HepG2 (cell line): ENCODE results near the gene RNF40. TPM values are rescaled to one million over a fixed set of nuclear protein-coding genes. Genes with fewer than 3 reads are reported as not detected.

ENCODE experiments used
- ATAC-seq: fragments of 200-7000 bp; cut with Tn5 transposase; 3 replicates; pipeline ENCODE4 v1.9.1; 2020; ENCODE audit warnings: mild to moderate bottlenecking, moderate library complexity
- BruUV-seq: library from RNA; stranded (reverse); fragments of 400-500 nt; replicated peaks from 2 replicates; lab custom pipeline; 2021; lab: Mats Ljungman, UMichigan
- CTCF ChIA-PET: fragments of 300-600 bp; formaldehyde crosslinking; extraction: SDS; loops from one replicate; lab custom pipeline; 2021; ENCODE audit warnings: low total read pairs, inconsistent platforms, low intra/inter-chr PET ratio; lab: Yijun Ruan, JAX
- POLR2A ChIA-PET: fragments of 350-600 bp; sonication (Branson Sonifier 250); formaldehyde crosslinking; loops from one replicate; lab custom pipeline; 2020; ENCODE audit warnings: antibody characterized with exemption, inconsistent platforms; lab: Yijun Ruan, JAX
- DNase-seq: peaks from one replicate; pipeline ENCODE4 v3.0.0-alpha.2; 2015; ENCODE audit warnings: low spot score
- FAIRE-seq: peaks from 3 replicates; lab custom pipeline; 2011; peaks lifted over from hg19 to GRCh38; lab: Jason Lieb, UNC
- H2AFZ ChIP-seq: one replicate; pipeline ENCODE4 v1.6.1; 2011; ENCODE audit warnings: low read length, inconsistent platforms
- H3K27ac ChIP-seq: fragments of 300-600 bp; 3 replicates; pipeline ENCODE4 v1.8.0; 2011; ENCODE audit warnings: mixed run types, mild to moderate bottlenecking, mixed read lengths, low read length, inconsistent platforms; ENCODE audit not compliant: insufficient read depth; ENCODE audit errors: extremely low read length
- H3K27me3 ChIP-seq, 2 experiments: fragments of 200-600 bp in 1 of 2; 2 replicates in 1 of 2; 3 replicates in 1 of 2; pipeline versions ENCODE4 v1.6.0 to v1.8.0; 2011; ENCODE audit warnings: low read length in 2 of 2, mild to moderate bottlenecking in 2 of 2, moderate library complexity in 2 of 2, inconsistent platforms in 1 of 2; ENCODE audit not compliant: insufficient read depth in 2 of 2, control insufficient read depth in 1 of 2
- H3K36me3 ChIP-seq, 2 experiments: fragments of 200-600 bp in 1 of 2; replicated peaks in 1 of 2; 2 replicates in 1 of 2; 3 replicates in 1 of 2; pipeline versions ENCODE4 v1.5.1 to v1.8.0; 2011; ENCODE audit warnings: low read length in 2 of 2, inconsistent platforms in 1 of 2; ENCODE audit not compliant: insufficient read depth in 2 of 2, control insufficient read depth in 1 of 2
- H3K4me1 ChIP-seq: 2 replicates; pipeline ENCODE4 v1.5.1; 2012; ENCODE audit warnings: low read length, inconsistent platforms; ENCODE audit not compliant: insufficient read depth
- H3K4me2 ChIP-seq: 2 replicates; pipeline ENCODE4 v1.6.0; 2011; ENCODE audit warnings: low read depth, low read length, inconsistent platforms
- H3K4me3 ChIP-seq, 3 experiments: fragments of 200-600 bp in 1 of 3; sonication (generic), shearing (Covaris generic) in 1 of 3; replicated peaks in 1 of 3; 2 replicates each; pipeline ENCODE4 v1.5.1; 2011 to 2016; ENCODE audit warnings: low read length in 3 of 3, inconsistent platforms in 2 of 3, low read depth in 2 of 3, mild to moderate bottlenecking in 2 of 3, control low read depth in 1 of 3, mixed read lengths in 1 of 3; ENCODE audit not compliant: insufficient read depth in 1 of 3
- H3K79me2 ChIP-seq: one replicate; pipeline ENCODE4 v1.6.1; 2011; ENCODE audit warnings: low read length, inconsistent platforms; ENCODE audit not compliant: insufficient read depth
- H3K9ac ChIP-seq: 2 replicates; pipeline ENCODE4 v1.6.0; 2011; ENCODE audit warnings: mild to moderate bottlenecking, low read depth, low read length, inconsistent platforms; ENCODE audit not compliant: insufficient read depth
- H3K9me3 ChIP-seq: 2 replicates; pipeline ENCODE4 v1.5.1; 2012; ENCODE audit warnings: mild to moderate bottlenecking, low read length
- H4K20me1 ChIP-seq: 2 replicates; pipeline ENCODE4 v1.6.0; 2011; ENCODE audit warnings: inconsistent platforms, mild to moderate bottlenecking, low read length, moderate library complexity; ENCODE audit not compliant: insufficient read depth
- AGO2 ChIP-seq: fragments of 200-400 bp; formaldehyde crosslinking; optimal IDR thresholded peaks from 2 replicates; pipeline ENCODE3; 2017; ENCODE audit warnings: mild to moderate bottlenecking, low read depth, low read length, moderate library complexity
- YEATS2 ChIP-seq: sonication (generic); formaldehyde crosslinking; IDR thresholded peaks from 2 replicates; pipeline ENCODE4 v1.4.0; 2020; ENCODE audit warnings: missing genetic modification reagents, borderline replicate concordance
- ZBTB8A ChIP-seq: sonication (generic); formaldehyde crosslinking; IDR thresholded peaks from 2 replicates; pipeline ENCODE4 v1.4.0; 2020; ENCODE audit warnings: mild to moderate bottlenecking, low read depth, missing genetic modification reagents, borderline replicate concordance
- ZNF251 ChIP-seq: sonication (generic); formaldehyde crosslinking; IDR thresholded peaks from 2 replicates; pipeline ENCODE4 v1.9.0; 2021; ENCODE audit warnings: mild to moderate bottlenecking, missing genetic modification reagents
- ZNF260 ChIP-seq: sonication (generic); formaldehyde crosslinking; IDR thresholded peaks from 2 replicates; pipeline ENCODE4 v1.4.0; 2020; ENCODE audit warnings: missing genetic modification reagents, low read depth, mild to moderate bottlenecking, borderline replicate concordance
- ZNF609 ChIP-seq: sonication (generic); formaldehyde crosslinking; IDR thresholded peaks from 2 replicates; pipeline ENCODE4 v1.4.0; 2020; ENCODE audit warnings: mild to moderate bottlenecking, missing genetic modification reagents, borderline replicate concordance
- WGBS: methylation state at CpG from one replicate; pipeline ENCODE4 v1.1.6; 2017; ENCODE audit warnings: low lambda C conversion rate; 5-methylcytosine and 5-hydroxymethylcytosine counted together
- in situ Hi-C: cut with HindIII; loops from 2 replicates; pipeline ENCODE4 v1.10.0; 2017; ENCODE audit warnings: low pct_unique_long_range_greater_than_20kb; ENCODE audit not compliant: extremely low pct_ligation_motif_present
- intact Hi-C: fragments of 100-400 bp; cut with micrococcal nuclease; formaldehyde crosslinking; loops from one replicate; pipeline ENCODE4 v1.10.0; 2022; ENCODE audit not compliant: unreplicated experiment
- polyA plus RNA-seq, 8 experiments: library from polyadenylated mRNA; depleted of rRNA in 3 of 8; stranded (reverse) in 7 of 8; unstranded in 1 of 8; fragments of >200 nt; fragmentation: Illumina TruSeq in 4 of 8; extraction: Trizol in 4 of 8; gene quantifications; 2 replicates each; pipeline versions ENCODE4 v1.2.1 to v1.2.3, GENCODE V29; 2011 to 2016; ENCODE audit warnings: low read depth in 4 of 8, missing spikeins in 1 of 8, mixed read lengths in 1 of 8; ENCODE audit not compliant: insufficient read depth in 1 of 8
- total RNA-seq, 5 experiments: library from RNA; depleted of rRNA; stranded (reverse); fragments of >200 nt; fragmentation: Illumina TruSeq; extraction: Trizol; gene quantifications; 2 replicates each; pipeline ENCODE4 v1.2.3, GENCODE V29; 2016; ENCODE audit warnings: low read depth in 1 of 5
- TF ChIP-seq, protein P1 (sequence below): sonication (generic); formaldehyde crosslinking; IDR thresholded peaks from 2 replicates; pipeline ENCODE4 v1.8.0; 2022; ENCODE audit warnings: mild to moderate bottlenecking, missing genetic modification reagents, borderline replicate concordance

RNF40 gene
- total and polyA plus RNA-seq, 2 of the 13 experiments (the other 11 are each of a cell fraction or from before 2014, with no cell fraction given), result 84.0 to 85.6 TPM

GRCh38 chr16:30756781-30757100, 5.4 kb upstream of the RNF40 start:
- Histone ChIP-seq H3K27me3 (no peaks in the 10 kb centered on the region), H3K4me1 (peaks cover 11% of the 10 kb centered on the region), H3K36me3 (peaks cover 13 to 40% of the 10 kb centered on the region in 2 experiments), H2AFZ (no peak overlapping the region), H3K9me3 (no peaks in the 10 kb centered on the region), H3K79me2 (no peaks in the 10 kb centered on the region), H4K20me1 (no peaks in the 10 kb centered on the region), H3K4me2 (no peak overlapping the region), H3K9ac (no peak overlapping the region), H3K27ac (no peak overlapping the region), H3K4me3 (no peak overlapping the region)
- in situ Hi-C loops, result no loop called here
- FAIRE-seq, result no peak
- POLR2A ChIA-PET, result interaction anchor here (3.4 kb wide), 1 partner anchor 8 kb away, joined by 15 read pairs; the partner anchor contains the start of gene PHKG2
- BruUV-seq, result no TSS peak
- ATAC-seq, result no peak
- CTCF ChIA-PET, result no interaction called here
- no peak for DNase-seq
- intact Hi-C loops, result no loop called here
- WGBS, result 94% methylated on average over 13 of the region's 13 CpGs
- no peak for TF ChIP-seq ZBTB8A (CRISPR knock-in tag)
- TF ChIP-seq AGO2, result peak; percentile 45

DNA sequence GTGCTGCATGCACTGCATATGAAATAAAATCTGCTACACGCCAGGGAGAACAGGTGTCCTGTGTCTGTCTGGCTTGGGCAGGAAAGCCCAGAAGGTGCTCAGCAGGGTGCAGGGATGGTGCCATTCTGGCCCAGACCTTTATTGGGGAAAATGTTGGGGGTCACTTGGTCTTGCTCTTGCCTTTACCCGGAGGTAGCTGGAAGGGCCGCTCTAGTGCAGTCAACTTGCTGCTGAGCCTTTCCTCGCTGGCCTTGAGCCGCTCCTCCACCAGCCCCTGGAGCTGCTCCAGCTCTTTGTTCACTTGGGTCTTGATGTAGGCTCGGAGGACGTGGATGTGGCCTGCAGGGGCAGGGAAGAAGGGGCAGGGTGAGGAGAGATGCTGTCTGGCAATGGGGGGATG, 4.8 kb upstream of the RNF40 start:
- Histone ChIP-seq H3K4me3 (no peak overlapping the region), H3K4me1 (peaks cover 11% of the 10 kb centered on the region), H3K27ac (no peak overlapping the region), H3K36me3 (peaks cover 12 to 40% of the 10 kb centered on the region in 2 experiments), H3K9ac (no peak overlapping the region), H3K79me2 (peaks cover 2% of the 10 kb centered on the region), H3K27me3 (no peaks in the 10 kb centered on the region; a peak in 1 of 5 replicates), H4K20me1 (no peaks in the 10 kb centered on the region), H3K4me2 (no peak overlapping the region), H2AFZ (no peak overlapping the region), H3K9me3 (no peaks in the 10 kb centered on the region)
- CTCF ChIA-PET, result no interaction called here
- DNase-seq (no peak), FAIRE-seq (no peak), ATAC-seq (no peak)
- 95% methylated on average over 7 of the region's 7 CpGs for WGBS
- no TSS peak for BruUV-seq
- POLR2A ChIA-PET, result interaction anchor here (3.4 kb wide), 1 partner anchor 9 kb away, joined by 15 read pairs; the partner anchor contains the start of gene PHKG2
- TF ChIP-seq YEATS2 (CRISPR knock-in tag) (no peak), ZNF260 (CRISPR knock-in tag) (no peak), ZNF251 (CRISPR knock-in tag) (no peak), ZNF609 (CRISPR knock-in tag) (no peak)
- TF ChIP-seq, protein P1, sequence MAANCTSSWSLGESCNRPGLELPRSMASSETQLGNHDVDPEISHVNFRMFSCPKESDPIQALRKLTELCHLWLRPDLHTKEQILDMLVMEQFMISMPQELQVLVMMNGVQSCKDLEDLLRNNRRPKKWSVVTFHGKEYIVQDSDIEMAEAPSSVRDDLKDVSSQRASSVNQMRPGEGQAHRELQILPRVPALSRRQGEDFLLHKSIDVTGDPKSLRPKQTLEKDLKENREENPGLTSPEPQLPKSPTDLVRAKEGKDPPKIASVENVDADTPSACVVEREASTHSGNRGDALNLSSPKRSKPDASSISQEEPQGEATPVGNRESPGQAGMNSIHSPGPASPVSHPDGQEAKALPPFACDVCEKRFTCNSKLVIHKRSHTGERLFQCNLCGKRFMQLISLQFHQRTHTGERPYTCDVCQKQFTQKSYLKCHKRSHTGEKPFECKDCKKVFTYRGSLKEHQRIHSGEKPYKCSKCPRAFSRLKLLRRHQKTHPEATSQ (CRISPR knock-in tag), result no peak
- TF ChIP-seq, all 625 proteins: peak for 0
- intact Hi-C loops (no loop called here), in situ Hi-C loops (no loop called here)
